Astrocyte of the spinal cord (primary cell): ENCODE results near the gene CHAC1.
"Not testable (repeated sequence)": the region's sequence is repeated elsewhere in the genome, so short reads cannot be mapped to it uniquely, and the experiment has no call there.

Source experiments
- DNase-seq: peaks from one replicate; pipeline ENCODE4 v3.0.0; 2011; ENCODE audit warnings: low read depth, low spot score
- H3K4me3 ChIP-seq: 2 replicates; pipeline ENCODE4 v1.5.1; 2011; ENCODE audit warnings: low read depth, mild to moderate bottlenecking, low read length, moderate library complexity
- CTCF ChIP-seq: IDR thresholded peaks from 2 replicates; pipeline ENCODE4 v1.5.1; 2012; ENCODE audit warnings: low read depth, mild to moderate bottlenecking, low read length, inconsistent platforms
- in situ Hi-C: cut with HindIII; loops from 2 replicates; pipeline ENCODE4 v1.10.0; 2017; ENCODE audit warnings: low sequenced_read_pairs

Gene CHAC1

GRCh38 chr15:40952301-40952900 is 870 bp upstream of the CHAC1 start:
- in situ Hi-C loops: no loop called here
- no peak for DNase-seq
- H3K4me3 ChIP-seq: peak overlapping the region; percentile 79
- no peak for TF ChIP-seq CTCF

- DNase-seq: no peak
- TF ChIP-seq CTCF: no peak
- H3K4me3 ChIP-seq: peak overlapping the region; percentile 79
- in situ Hi-C loops: no loop called here
Measured at GRCh38 chr15:40953713-40954074, 423 bp downstream of the CHAC1 start.

- in situ Hi-C loops, DNase-seq: not testable (repeated sequence)
- peak overlapping the region; percentile 79 for H3K4me3 ChIP-seq
Measured at GRCh38 chr15:40954158-40954848, 1.0 kb downstream of the CHAC1 start.

- DNase-seq: no peak
- in situ Hi-C loops: no loop called here
- TF ChIP-seq CTCF: no peak
- H3K4me3 ChIP-seq: no peak overlapping the region
Measured at GRCh38 chr15:40955141-40955903, 2.1 kb downstream of the CHAC1 start.

- TF ChIP-seq CTCF: no peak
- no peak for DNase-seq
- H3K4me3 ChIP-seq: no peak overlapping the region
- in situ Hi-C loops: no loop called here
Measured at GRCh38 chr15:40955930-40956540, 2.8 kb downstream of the CHAC1 start.

GRCh38 chr15:40956541-40956982 is 3.3 kb downstream of the CHAC1 start:
- in situ Hi-C loops: no loop called here
- H3K4me3 ChIP-seq: no peak overlapping the region
- DNase-seq: no peak
- TF ChIP-seq CTCF: no peak
